8988T (cell line): ENCODE measurements around the gene KCNH1.

Experiments
- DNase-seq: peaks from one replicate; pipeline ENCODE4 v3.0.0; 2011

Gene KCNH1

GRCh38 chr1:210705086-210705485 is 428.9 kb downstream of the KCNH1 start:
- no peak for DNase-seq

- DNase-seq: no peak
These were observed 430.4 kb downstream of the KCNH1 start for GRCh38 chr1:210703593-210703992.

- DNase-seq: no peak
These were observed 431.4 kb downstream of the KCNH1 start for GRCh38 chr1:210702506-210702905.

- no peak for DNase-seq
These were observed 433.4 kb downstream of the KCNH1 start for GRCh38 chr1:210700511-210700910.

GRCh38 chr1:210700083-210700482 is 433.9 kb downstream of the KCNH1 start:
- DNase-seq: no peak

GRCh38 chr1:210698661-210699060 is 435.3 kb downstream of the KCNH1 start:
- DNase-seq: no peak

- DNase-seq: no peak
These were observed 436.8 kb downstream of the KCNH1 start for GRCh38 chr1:210697185-210697584.

GRCh38 chr1:210696709-210697108 is 437.2 kb downstream of the KCNH1 start:
- DNase-seq: no peak

GRCh38 chr1:210695026-210695425 is 438.9 kb downstream of the KCNH1 start:
- DNase-seq: no peak

- DNase-seq: no peak
These were observed 441.2 kb downstream of the KCNH1 start for GRCh38 chr1:210692796-210693195.

GRCh38 chr1:210691039-210691610 is 442.8 kb downstream of the KCNH1 start:
- DNase-seq: no peak

GRCh38 chr1:210690236-210690635 is 443.7 kb downstream of the KCNH1 start:
- no peak for DNase-seq

GRCh38 chr1:210689826-210690225 is 444.1 kb downstream of the KCNH1 start:
- no peak for DNase-seq

GRCh38 chr1:210688512-210689234 is 445.3 kb downstream of the KCNH1 start:
- DNase-seq: no peak

GRCh38 chr1:210687582-210688279 is 446.2 kb downstream of the KCNH1 start:
- no peak for DNase-seq

GRCh38 chr1:210686841-210687240 is 447.1 kb downstream of the KCNH1 start:
- DNase-seq: no peak

- DNase-seq: no peak
These were observed 448.7 kb downstream of the KCNH1 start for GRCh38 chr1:210685295-210685650.

GRCh38 chr1:210684466-210685294 is 449.3 kb downstream of the KCNH1 start:
- no peak for DNase-seq

GRCh38 chr1:210683403-210684047 is 450.4 kb downstream of the KCNH1 start:
- no peak for DNase-seq

GRCh38 chr1:210681158-210681557 is 452.8 kb downstream of the KCNH1 start:
- DNase-seq: no peak

GRCh38 chr1:210678306-210678705 is 455.6 kb downstream of the KCNH1 start:
- no peak for DNase-seq

GRCh38 chr1:210677533-210677932 is 456.4 kb downstream of the KCNH1 start:
- no peak for DNase-seq

GRCh38 chr1:210676539-210676938 is 457.4 kb downstream of the KCNH1 start:
- no peak for DNase-seq
